GM19099 (cell line): ENCODE measurements around the gene JMJD8.

Experiments used
- POLR2A ChIP-seq: IDR thresholded peaks from 3 replicates; pipeline ENCODE4 v1.6.1; 2011; ENCODE audit warnings: low read depth; ENCODE audit not compliant: insufficient read length; ENCODE audit errors: extremely low read depth

Gene JMJD8

GRCh38 chr16:716768-717325, 32.7 kb upstream of the JMJD8 start:
- no peak for TF ChIP-seq POLR2A

- no peak for TF ChIP-seq POLR2A
Observed at GRCh38 chr16:716200-716568, 32.0 kb upstream of the JMJD8 start.

- TF ChIP-seq POLR2A: no peak
Observed at GRCh38 chr16:715477-716199, 31.5 kb upstream of the JMJD8 start.

GRCh38 chr16:714558-715476, 30.7 kb upstream of the JMJD8 start, which contains the start of gene METRN:
Gene METRN (plus strand): TSS chr16:715118. CDS start chr16:715290, 172 bp downstream.
- peak; percentile 18 for TF ChIP-seq POLR2A

- TF ChIP-seq POLR2A: no peak
Observed at GRCh38 chr16:714079-714478, 29.9 kb upstream of the JMJD8 start.

- no peak for TF ChIP-seq POLR2A
Observed at GRCh38 chr16:711548-712320, 27.6 kb upstream of the JMJD8 start.

- TF ChIP-seq POLR2A: no peak
Observed at GRCh38 chr16:711084-711483, 26.9 kb upstream of the JMJD8 start.

- no peak for TF ChIP-seq POLR2A
Observed at GRCh38 chr16:710500-711075, 26.5 kb upstream of the JMJD8 start.

- no peak for TF ChIP-seq POLR2A
Observed at GRCh38 chr16:709566-710499, 25.7 kb upstream of the JMJD8 start.

- TF ChIP-seq POLR2A: no peak
Observed at GRCh38 chr16:708959-709358, 24.8 kb upstream of the JMJD8 start.

GRCh38 chr16:708019-708418, 23.9 kb upstream of the JMJD8 start:
- TF ChIP-seq POLR2A: no peak

- no peak for TF ChIP-seq POLR2A
Observed at GRCh38 chr16:707062-707538, 23.0 kb upstream of the JMJD8 start.
